H9 (cell line): ENCODE data around the gene LNPEP. TPM values are rescaled to one million over a fixed set of nuclear protein-coding genes. Genes with fewer than 3 reads are reported as not detected.

Experiments used
- DNase-seq: peaks from one replicate; pipeline ENCODE4 v3.0.0-alpha.2; 2017
- H2AFZ ChIP-seq: one replicate; pipeline ENCODE4 v1.6.1; 2013; ENCODE audit warnings: mild to moderate bottlenecking, low read length, control low read depth, moderate library complexity
- H2AK5ac ChIP-seq: 2 replicates; pipeline ENCODE4 v1.6.1; 2013; ENCODE audit warnings: low read length, control low read depth, mixed read lengths; ENCODE audit not compliant: insufficient read length
- H2BK120ac ChIP-seq: one replicate; pipeline ENCODE4 v1.6.1; 2013; ENCODE audit warnings: low read depth, mild to moderate bottlenecking, low read length, control low read depth, inconsistent platforms; ENCODE audit not compliant: poor library complexity, severe bottlenecking
- H2BK12ac ChIP-seq: 2 replicates; pipeline ENCODE4 v1.6.1; 2013; ENCODE audit warnings: low read length, control low read depth, mixed read lengths, low read depth; ENCODE audit not compliant: insufficient read length
- H2BK15ac ChIP-seq: 2 replicates; pipeline ENCODE4 v1.6.1; 2013; ENCODE audit warnings: low read depth, low read length, control low read depth
- H2BK20ac ChIP-seq: one replicate; pipeline ENCODE4 v1.6.1; 2013; ENCODE audit warnings: low read depth, mild to moderate bottlenecking, low read length, control low read depth, inconsistent platforms; ENCODE audit not compliant: poor library complexity, severe bottlenecking
- H2BK5ac ChIP-seq: 2 replicates; pipeline ENCODE4 v1.6.1; 2013; ENCODE audit warnings: low read length, control low read depth, mixed read lengths; ENCODE audit not compliant: insufficient read length
- H3K14ac ChIP-seq: 2 replicates; pipeline ENCODE4 v1.6.1; 2013; ENCODE audit warnings: low read length, control low read depth; ENCODE audit not compliant: insufficient read depth
- H3K18ac ChIP-seq: 2 replicates; pipeline ENCODE4 v1.6.1; 2013; ENCODE audit warnings: low read depth, mild to moderate bottlenecking, mixed read lengths, low read length, control low read depth; ENCODE audit not compliant: insufficient read length
- H3K23ac ChIP-seq: 2 replicates; pipeline ENCODE4 v1.6.1; 2013; ENCODE audit warnings: low read length, control low read depth, mixed read lengths, low read depth; ENCODE audit not compliant: insufficient read length
- H3K23me2 ChIP-seq: 2 replicates; pipeline ENCODE4 v1.6.1; 2013; ENCODE audit warnings: low read depth, mild to moderate bottlenecking, mixed read lengths, low read length, control low read depth; ENCODE audit not compliant: insufficient read length, poor library complexity, severe bottlenecking
- H3K27ac ChIP-seq: 2 replicates; pipeline ENCODE4 v1.5.1; 2013; ENCODE audit warnings: low read length, control low read depth, mixed read lengths, low read depth; ENCODE audit not compliant: insufficient read length
- H3K27me3 ChIP-seq: 2 replicates; pipeline ENCODE4 v1.6.1; 2013; ENCODE audit warnings: low read length, control low read depth, inconsistent platforms; ENCODE audit not compliant: insufficient read depth
- H3K4ac ChIP-seq: 2 replicates; pipeline ENCODE4 v1.6.1; 2013; ENCODE audit warnings: low read depth, mild to moderate bottlenecking, control low read depth, inconsistent platforms, low read length, moderate library complexity
- H3K4me1 ChIP-seq: 2 replicates; pipeline ENCODE4 v1.6.1; 2013; ENCODE audit warnings: low read length, control low read depth, inconsistent platforms; ENCODE audit not compliant: insufficient read depth
- H3K4me2 ChIP-seq: 2 replicates; pipeline ENCODE4 v1.6.1; 2013; ENCODE audit warnings: low read length, control low read depth, mixed read lengths; ENCODE audit not compliant: insufficient read length, insufficient read depth
- H3K56ac ChIP-seq: 2 replicates; pipeline ENCODE4 v1.6.1; 2013; ENCODE audit warnings: low read depth, mild to moderate bottlenecking, mixed read lengths, low read length, control low read depth; ENCODE audit not compliant: insufficient read length
- H3K79me1 ChIP-seq: 2 replicates; pipeline ENCODE4 v1.6.1; 2013; ENCODE audit warnings: low read depth, mild to moderate bottlenecking, moderate library complexity, low read length, control low read depth, inconsistent platforms; ENCODE audit not compliant: insufficient read depth, poor library complexity, severe bottlenecking
- H3K79me2 ChIP-seq: 2 replicates; pipeline ENCODE4 v1.6.1; 2013; ENCODE audit warnings: low read length, control low read depth, inconsistent platforms; ENCODE audit not compliant: insufficient read depth
- H3K9ac ChIP-seq: 2 replicates; pipeline ENCODE4 v1.6.1; 2013; ENCODE audit warnings: low read length, control low read depth, mixed read lengths; ENCODE audit not compliant: insufficient read length; ENCODE audit errors: extremely low read depth
- H3K9me3 ChIP-seq: one replicate; pipeline ENCODE4 v1.6.1; 2013; ENCODE audit warnings: low read depth, low read length, inconsistent platforms; ENCODE audit not compliant: control insufficient read depth
- H3T11ph ChIP-seq: one replicate; pipeline ENCODE4 v1.6.1; 2013; ENCODE audit warnings: mild to moderate bottlenecking, low read length, control low read depth, inconsistent platforms
- H4K20me1 ChIP-seq: one replicate; pipeline ENCODE4 v1.6.1; 2013; ENCODE audit not compliant: control insufficient read depth, insufficient read length, insufficient read depth
- H4K5ac ChIP-seq: 2 replicates; pipeline ENCODE4 v1.6.1; 2013; ENCODE audit warnings: low read depth, mild to moderate bottlenecking, mixed read lengths, low read length, control low read depth; ENCODE audit not compliant: insufficient read length
- H4K8ac ChIP-seq: replicated peaks from 2 replicates; pipeline ENCODE4 v1.6.1; 2013; ENCODE audit warnings: low read length, control low read depth, mixed read lengths, low read depth; ENCODE audit not compliant: insufficient read length
- H4K91ac ChIP-seq: 2 replicates; pipeline ENCODE4 v1.6.1; 2013; ENCODE audit warnings: low read depth, mild to moderate bottlenecking, moderate library complexity, mixed read lengths, low read length, control low read depth; ENCODE audit not compliant: insufficient read length
- H3K27ac Mint-ChIP-seq, 3 experiments: 2 replicates in 2 of 3; 3 replicates in 1 of 3; pipeline ENCODE4 v1.8.0; 2020 to 2021; ENCODE audit warnings: mixed read lengths in 3 of 3, mild to moderate bottlenecking in 1 of 3, moderate library complexity in 1 of 3
- H3K27me3 Mint-ChIP-seq: 2 replicates; pipeline ENCODE4 v1.8.0; 2021; ENCODE audit warnings: low read depth, mild to moderate bottlenecking, moderate library complexity, mixed read lengths
- H3K36me3 Mint-ChIP-seq, 3 experiments: 2 replicates in 2 of 3; 3 replicates in 1 of 3; pipeline ENCODE4 v1.8.0; 2020 to 2021; ENCODE audit warnings: low read depth in 3 of 3, mixed read lengths in 3 of 3; ENCODE audit not compliant: insufficient read depth in 1 of 3
- H3K4me1 Mint-ChIP-seq, 2 experiments: 2 replicates each; pipeline ENCODE4 v1.8.0; 2020; ENCODE audit warnings: mixed read lengths in 2 of 2
- H3K4me3 Mint-ChIP-seq, 2 experiments: 2 replicates in 1 of 2; 3 replicates in 1 of 2; pipeline ENCODE4 v1.8.0; 2020 to 2021; ENCODE audit warnings: mild to moderate bottlenecking in 2 of 2, mixed read lengths in 2 of 2, moderate library complexity in 1 of 2
- H3K9me3 Mint-ChIP-seq, 2 experiments: 2 replicates in 1 of 2; 3 replicates in 1 of 2; pipeline ENCODE4 v1.8.0; 2020; ENCODE audit warnings: mild to moderate bottlenecking in 2 of 2, mixed read lengths in 2 of 2, moderate library complexity in 1 of 2
- CTCF ChIP-seq: fragments of 200-600 bp; sonication (generic); conservative IDR thresholded peaks from 3 replicates; pipeline ENCODE4 v1.8.0; 2021; ENCODE audit warnings: antibody characterized with exemption, mild to moderate bottlenecking
- total RNA-seq: library from RNA; stranded (reverse); gene quantifications from 2 replicates; pipeline ENCODE4 v1.2.1, GENCODE V29; 2021

The LNPEP gene
- total RNA-seq, 1 experiment from 2014 or later, result 4.1 TPM

GRCh38 chr5:97070234-97070633, 134.4 kb downstream of the LNPEP start:
- H3K27ac Mint-ChIP-seq, result no peak overlapping the region

More at GRCh38 chr5:97070234-97070633, 134.4 kb downstream of the LNPEP start:
- Histone ChIP-seq H2BK12ac (no peak overlapping the region), H4K8ac (no peak overlapping the region), H3K9ac (no peak overlapping the region), H3T11ph (no peak overlapping the region), H3K9me3 (no peaks in the 10 kb centered on the region), H3K79me2 (no peaks in the 10 kb centered on the region), H3K23me2 (no peaks in the 10 kb centered on the region), H3K18ac (no peak overlapping the region), H2AFZ (no peak overlapping the region), H4K20me1 (no peaks in the 10 kb centered on the region), H2BK5ac (no peak overlapping the region), H4K5ac (no peak overlapping the region), H3K4ac (no peak overlapping the region), H3K79me1 (no peaks in the 10 kb centered on the region), H3K27ac (no peak overlapping the region), H2BK20ac (no peak overlapping the region), H4K91ac (no peak overlapping the region), H2AK5ac (no peak overlapping the region), H3K14ac (no peak overlapping the region), H3K4me2 (no peak overlapping the region), H3K27me3 (no peaks in the 10 kb centered on the region), H3K56ac (no peak overlapping the region), H2BK120ac (no peak overlapping the region), H3K23ac (no peak overlapping the region), H3K4me1 (0 out of 2 replicates have a peak, but pooled peaks cover 3% of the 10 kb centered on the region), H2BK15ac (no peak overlapping the region)
- peaks cover 13 to 16% of the 10 kb centered on the region in 2 experiments for H3K4me1 Mint-ChIP-seq
- no peak for TF ChIP-seq CTCF
- H3K4me3 Mint-ChIP-seq, result no peak overlapping the region
- H3K9me3 Mint-ChIP-seq, result no peaks in the 10 kb centered on the region
- no peaks in the 10 kb centered on the region; a peak in 1 of 7 replicates for H3K36me3 Mint-ChIP-seq
- DNase-seq, result no peak
- no peaks in the 10 kb centered on the region for H3K27me3 Mint-ChIP-seq
